Fibroblast of lung (primary cell): Measurements from ENCODE around the gene HS3ST6. TPM values are rescaled to one million over a fixed set of nuclear protein-coding genes. Genes with fewer than 3 reads are reported as not detected.
"Not testable (repeated sequence)": the region's sequence is repeated elsewhere in the genome, so short reads cannot be mapped to it uniquely, and the experiment has no call there.

Source experiments
- DNase-seq, 2 donors: peaks; one replicate each; pipeline versions ENCODE4 v3.0.0 to v3.0.0-alpha.2; 2010; ENCODE audit warnings: low read depth in 2 of 2
- H2AFZ ChIP-seq: 2 replicates; pipeline ENCODE4 v1.5.1; 2012; ENCODE audit warnings: low read length, control low read depth, inconsistent platforms
- H3K27ac ChIP-seq: 2 replicates; pipeline ENCODE4 v1.5.1; 2011; ENCODE audit warnings: low read length, control low read depth; ENCODE audit not compliant: insufficient read depth
- H3K27me3 ChIP-seq: 2 replicates; pipeline ENCODE4 v1.5.1; 2011; ENCODE audit warnings: mild to moderate bottlenecking, low read length; ENCODE audit not compliant: control insufficient read depth, insufficient read depth
- H3K36me3 ChIP-seq: 2 replicates; pipeline ENCODE4 v1.5.1; 2011; ENCODE audit warnings: low read length; ENCODE audit not compliant: control insufficient read depth, insufficient read depth
- H3K4me1 ChIP-seq: 2 replicates; pipeline ENCODE4 v1.5.1; 2011; ENCODE audit warnings: low read length; ENCODE audit not compliant: control insufficient read depth, insufficient read depth; ENCODE audit errors: extremely low read depth
- H3K4me2 ChIP-seq: 2 replicates; pipeline ENCODE4 v1.5.1; 2011; ENCODE audit warnings: low read length, control low read depth; ENCODE audit not compliant: insufficient read depth; ENCODE audit errors: extremely low read depth
- H3K4me3 ChIP-seq, 4 experiments: fragments of 200-600 bp in 1 of 4; sonication (generic) in 1 of 4; replicated peaks in 1 of 4; 2 replicates each; pipeline ENCODE4 v1.5.1; 2011 to 2016; ENCODE audit warnings: low read length in 4 of 4, low read depth in 3 of 4, mild to moderate bottlenecking in 3 of 4, control low read depth in 2 of 4, inconsistent platforms in 1 of 4, mixed read lengths in 1 of 4; ENCODE audit not compliant: insufficient read depth in 1 of 4; ENCODE audit errors: control extremely low read depth in 1 of 4
- H3K79me2 ChIP-seq: 2 replicates; pipeline ENCODE4 v1.5.1; 2012; ENCODE audit warnings: mild to moderate bottlenecking, low read length, inconsistent platforms; ENCODE audit not compliant: control insufficient read depth, insufficient read depth
- H3K9ac ChIP-seq: 2 replicates; pipeline ENCODE4 v1.5.1; 2011; ENCODE audit warnings: mild to moderate bottlenecking, low read length, control low read depth; ENCODE audit not compliant: insufficient read depth
- H3K9me3 ChIP-seq: 2 replicates; pipeline ENCODE4 v1.5.1; 2012; ENCODE audit warnings: low read depth, low read length; ENCODE audit not compliant: control insufficient read depth, insufficient read depth
- H4K20me1 ChIP-seq: 2 replicates; pipeline ENCODE4 v1.5.1; 2011; ENCODE audit warnings: low read length; ENCODE audit not compliant: control insufficient read depth, insufficient read depth; ENCODE audit errors: extremely low read depth
- EZH2 ChIP-seq: IDR thresholded peaks from 2 replicates; pipeline ENCODE4 v1.5.1; 2012; ENCODE audit warnings: low read length, control low read depth, mild to moderate bottlenecking; ENCODE audit errors: missing control alignments
- polyA plus RNA-seq, 2 donors: library from polyadenylated mRNA; depleted of rRNA in 1 of 2; stranded (reverse) in 1 of 2; unstranded in 1 of 2; fragments of >200 nt; gene quantifications; 2 replicates each; pipeline ENCODE4 v1.2.1, GENCODE V29; 2011 to 2012; ENCODE audit warnings: missing spikeins in 1 of 2
- total RNA-seq: library from RNA; depleted of rRNA; stranded (reverse); fragments of >200 nt; gene quantifications from 2 replicates; pipeline ENCODE4 v1.2.1, GENCODE V29; 2014
- TF ChIP-seq, protein P1 (sequence below), 2 donors: IDR thresholded peaks in 1 of 2; conservative IDR thresholded peaks in 1 of 2; 1 replicate in 1 of 2; 2 replicates in 1 of 2; pipeline ENCODE4 v1.5.1; 2011 to 2012; ENCODE audit warnings: low read length in 2 of 2, control low read depth in 1 of 2, inconsistent platforms in 1 of 2, low read depth in 1 of 2, mild to moderate bottlenecking in 1 of 2

HS3ST6 gene
- total and polyA plus RNA-seq, 2 donors (not counting 1 experiment from before 2014, with no cell fraction given), result not detected

DNA sequence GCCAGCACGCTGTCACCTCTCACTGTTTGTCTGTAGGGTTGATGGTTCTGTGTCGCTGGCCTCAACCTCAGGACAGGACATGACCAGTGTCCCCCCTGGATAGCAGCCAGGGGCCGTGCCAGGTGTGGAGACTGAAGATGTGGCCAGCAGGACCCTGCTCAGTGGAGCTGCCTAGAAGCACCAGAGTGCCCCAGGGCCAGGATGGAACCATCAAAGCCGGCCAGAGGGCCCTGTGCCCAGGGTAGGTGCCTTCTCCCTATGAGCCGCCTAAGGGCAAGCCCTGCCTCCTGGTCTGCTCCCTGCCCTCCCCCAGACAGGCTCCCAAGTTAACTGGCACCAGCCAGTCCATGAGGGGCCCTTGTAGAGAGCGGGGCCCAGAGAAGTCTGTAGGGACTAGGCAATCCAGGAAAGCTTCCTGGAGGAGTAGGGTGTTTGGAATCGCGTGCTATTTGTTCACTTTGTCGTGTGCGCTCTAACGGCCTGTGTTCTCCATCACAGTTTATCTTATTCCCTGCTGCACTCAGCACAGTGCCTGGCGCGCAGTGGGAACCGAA is 40.6 kb upstream of the HS3ST6 start:
- no peak overlapping the region for H3K27ac ChIP-seq
- no peak for TF ChIP-seq EZH2
- TF ChIP-seq, protein P1, sequence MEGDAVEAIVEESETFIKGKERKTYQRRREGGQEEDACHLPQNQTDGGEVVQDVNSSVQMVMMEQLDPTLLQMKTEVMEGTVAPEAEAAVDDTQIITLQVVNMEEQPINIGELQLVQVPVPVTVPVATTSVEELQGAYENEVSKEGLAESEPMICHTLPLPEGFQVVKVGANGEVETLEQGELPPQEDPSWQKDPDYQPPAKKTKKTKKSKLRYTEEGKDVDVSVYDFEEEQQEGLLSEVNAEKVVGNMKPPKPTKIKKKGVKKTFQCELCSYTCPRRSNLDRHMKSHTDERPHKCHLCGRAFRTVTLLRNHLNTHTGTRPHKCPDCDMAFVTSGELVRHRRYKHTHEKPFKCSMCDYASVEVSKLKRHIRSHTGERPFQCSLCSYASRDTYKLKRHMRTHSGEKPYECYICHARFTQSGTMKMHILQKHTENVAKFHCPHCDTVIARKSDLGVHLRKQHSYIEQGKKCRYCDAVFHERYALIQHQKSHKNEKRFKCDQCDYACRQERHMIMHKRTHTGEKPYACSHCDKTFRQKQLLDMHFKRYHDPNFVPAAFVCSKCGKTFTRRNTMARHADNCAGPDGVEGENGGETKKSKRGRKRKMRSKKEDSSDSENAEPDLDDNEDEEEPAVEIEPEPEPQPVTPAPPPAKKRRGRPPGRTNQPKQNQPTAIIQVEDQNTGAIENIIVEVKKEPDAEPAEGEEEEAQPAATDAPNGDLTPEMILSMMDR (conservative IDR thresholded peaks at IDR 0.05 in 1 of 2, IDR thresholded peaks at IDR 0.05 in 1 of 2; ENCODE audit: low read depth in 1 of 2, low read length in 2 of 2), result no peak
- peak overlapping the region; percentile 85 for H2AFZ ChIP-seq
- H3K4me1 ChIP-seq, result peaks cover 6% of the 10 kb centered on the region
- no peaks in the 10 kb centered on the region for H3K27me3 ChIP-seq
- H3K4me2 ChIP-seq, result peak overlapping the region; percentile 28
- no peak for DNase-seq
- no peak overlapping the region for H3K9ac ChIP-seq
- H3K4me3 ChIP-seq, result peak overlapping the region in 1 of 4 experiments; percentile 82
- peaks cover 33% of the 10 kb centered on the region for H3K79me2 ChIP-seq
- no peaks in the 10 kb centered on the region for H3K9me3 ChIP-seq
- peaks cover 24% of the 10 kb centered on the region for H3K36me3 ChIP-seq
- H4K20me1 ChIP-seq, result no peaks in the 10 kb centered on the region

DNA sequence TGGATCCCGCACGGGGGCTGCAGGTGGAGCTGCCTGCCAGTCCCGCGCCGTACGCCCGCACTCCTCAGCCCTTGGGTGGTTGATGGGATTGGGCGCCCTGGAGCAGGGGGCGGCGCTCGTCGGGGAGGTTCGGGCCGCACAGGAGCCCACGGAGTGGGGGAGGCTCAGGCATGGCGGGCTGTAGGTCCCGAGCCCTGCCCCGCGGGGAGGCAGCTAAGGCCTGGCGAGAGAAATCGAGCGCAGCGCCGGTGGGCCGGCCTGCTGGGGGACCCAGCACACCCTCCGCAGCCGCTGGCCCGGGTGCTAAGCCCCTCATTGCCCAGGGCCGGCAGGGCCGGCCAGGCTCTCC is 39.9 kb upstream of the HS3ST6 start:
- H3K4me3 ChIP-seq, H3K9me3 ChIP-seq, H3K9ac ChIP-seq, H3K27me3 ChIP-seq, H3K27ac ChIP-seq, H2AFZ ChIP-seq, H3K4me2 ChIP-seq, DNase-seq, H4K20me1 ChIP-seq, H3K4me1 ChIP-seq: not testable (repeated sequence)
- peaks cover 26% of the 10 kb centered on the region for H3K79me2 ChIP-seq
- H3K36me3 ChIP-seq, result peaks cover 19% of the 10 kb centered on the region

DNA sequence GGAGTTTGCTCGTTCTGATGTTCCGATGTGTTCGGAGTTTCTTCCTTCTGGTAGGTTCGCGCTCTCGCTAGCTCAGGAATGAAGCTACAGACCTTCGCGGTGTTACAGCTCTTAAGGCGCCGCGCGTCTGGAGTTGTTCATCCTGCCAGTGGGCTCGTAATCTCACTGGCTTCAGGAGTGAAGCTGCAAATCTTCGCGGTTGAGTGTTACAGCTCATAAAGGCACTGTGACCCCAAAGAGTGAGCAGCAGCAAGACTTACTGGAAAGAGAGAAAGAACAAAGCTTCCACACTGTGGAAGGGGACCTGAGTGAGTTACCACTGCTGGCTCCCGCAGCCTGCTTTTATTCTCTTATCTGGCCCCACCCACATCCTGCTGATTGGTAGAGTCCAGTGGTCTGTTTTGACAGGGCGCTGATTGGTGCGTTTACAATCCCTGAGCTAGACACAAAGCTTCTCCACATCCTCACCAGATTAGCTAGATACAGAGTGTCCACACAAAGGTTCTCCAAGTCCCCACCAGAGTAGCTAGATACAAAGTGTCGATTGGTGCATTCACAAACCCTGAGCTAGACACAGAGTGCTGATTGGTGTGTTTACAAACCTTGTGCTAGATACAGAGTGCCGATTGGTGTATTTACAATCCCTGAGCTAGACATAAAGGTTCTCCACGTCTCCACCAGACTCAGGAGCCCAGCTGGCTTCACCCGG is 39.4 kb upstream of the HS3ST6 start:
- H3K9ac ChIP-seq, H3K27ac ChIP-seq, H3K4me1 ChIP-seq, H4K20me1 ChIP-seq, H2AFZ ChIP-seq, H3K4me3 ChIP-seq, H3K9me3 ChIP-seq, H3K4me2 ChIP-seq, H3K27me3 ChIP-seq, DNase-seq: not testable (repeated sequence)
- H3K36me3 ChIP-seq, result peaks cover 15% of the 10 kb centered on the region
- H3K79me2 ChIP-seq, result peaks cover 20% of the 10 kb centered on the region

DNA sequence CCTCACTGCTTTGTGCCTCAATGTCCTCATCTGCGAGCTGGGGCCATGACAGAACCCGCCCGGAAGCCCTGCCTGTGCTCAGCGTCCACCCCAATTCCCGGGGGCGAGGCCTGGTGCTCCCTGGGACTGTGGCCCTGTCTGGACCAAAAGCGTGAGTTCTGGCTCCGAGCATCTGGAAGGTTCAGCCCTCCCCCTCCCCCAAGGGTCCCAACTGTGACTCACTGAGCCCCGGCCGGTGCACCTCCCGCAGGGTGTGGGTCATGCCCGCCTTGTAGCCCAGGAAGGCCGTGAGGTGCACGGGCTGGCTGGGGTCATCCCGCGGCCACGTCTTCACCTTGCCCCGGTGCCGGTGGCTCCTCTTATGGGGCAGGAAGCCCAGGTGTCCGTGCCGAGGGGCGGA is 35.5 kb upstream of the HS3ST6 start:
- H3K27me3 ChIP-seq, result no peaks in the 10 kb centered on the region
- no peak for DNase-seq
- no peak for TF ChIP-seq EZH2

More for the DNA sequence above, 35.5 kb upstream of the HS3ST6 start:
- Histone ChIP-seq H3K9ac (no peak overlapping the region), H3K27ac (no peak overlapping the region), H4K20me1 (no peaks in the 10 kb centered on the region), H3K9me3 (no peaks in the 10 kb centered on the region), H3K36me3 (no peaks in the 10 kb centered on the region), H3K4me2 (no peak overlapping the region), H2AFZ (no peak overlapping the region), H3K79me2 (no peaks in the 10 kb centered on the region), H3K4me3 (no peak overlapping the region), H3K4me1 (no peaks in the 10 kb centered on the region)
